HPDE6-E6E7 (cell line): ENCODE data around the gene IMPDH1.
A peak's percentile ranks its signal among the peaks of the same experiment; 100 is the strongest.

ENCODE experiments used
- DNase-seq: peaks from one replicate; pipeline ENCODE4 v3.0.0; 2011; ENCODE audit warnings: missing footprints; ENCODE audit errors: extremely low spot score

Gene IMPDH1

GRCh38 chr7:128387216-128388144 lies 22.3 kb downstream of the IMPDH1 start:
- peak; percentile 91 for DNase-seq

- no peak for DNase-seq
These were observed 23.5 kb downstream of the IMPDH1 start for GRCh38 chr7:128385988-128386925.

- no peak for DNase-seq
These were observed 25.1 kb downstream of the IMPDH1 start for GRCh38 chr7:128384726-128385125.

- DNase-seq, result no peak
These were observed 26.0 kb downstream of the IMPDH1 start for GRCh38 chr7:128383776-128384175.

GRCh38 chr7:128381161-128381821 lies 28.5 kb downstream of the IMPDH1 start:
- DNase-seq, result peak; percentile 60

- no peak for DNase-seq
These were observed 29.2 kb downstream of the IMPDH1 start for GRCh38 chr7:128380483-128381106.

GRCh38 chr7:128379900-128380479 lies 29.8 kb downstream of the IMPDH1 start:
- DNase-seq, result no peak

- DNase-seq, result no peak
These were observed 31.1 kb downstream of the IMPDH1 start for GRCh38 chr7:128378637-128379036.

GRCh38 chr7:128376077-128376476 lies 33.7 kb downstream of the IMPDH1 start:
- DNase-seq, result no peak

GRCh38 chr7:128374041-128374440 lies 35.7 kb downstream of the IMPDH1 start:
- no peak for DNase-seq

- no peak for DNase-seq
These were observed 36.2 kb downstream of the IMPDH1 start for GRCh38 chr7:128373606-128374005.

GRCh38 chr7:128370491-128370890 lies 39.3 kb downstream of the IMPDH1 start:
- DNase-seq, result no peak

GRCh38 chr7:128366986-128367385 lies 42.8 kb downstream of the IMPDH1 start:
- no peak for DNase-seq

GRCh38 chr7:128366300-128366699 lies 43.5 kb downstream of the IMPDH1 start:
- DNase-seq, result no peak

- DNase-seq, result no peak
These were observed 44.4 kb downstream of the IMPDH1 start for GRCh38 chr7:128365432-128365831.

GRCh38 chr7:128364166-128364870 lies 45.5 kb downstream of the IMPDH1 start:
- no peak for DNase-seq

GRCh38 chr7:128363261-128363721 lies 46.5 kb downstream of the IMPDH1 start:
- no peak for DNase-seq

- DNase-seq, result no peak
These were observed 47.1 kb downstream of the IMPDH1 start for GRCh38 chr7:128362670-128363069.

- peak; percentile 52 for DNase-seq
These were observed 48.1 kb downstream of the IMPDH1 start, which contains the start of gene PRRT4 for GRCh38 chr7:128361411-128362379. Gene PRRT4, minus strand, starts transcription at chr7:128361690.
